Karpas-422 (cell line): Measurements from ENCODE around the gene SLC26A6. TPM values are rescaled to one million over a fixed set of nuclear protein-coding genes. Genes with fewer than 3 reads are reported as not detected.

Experiments
- DNase-seq: peaks from one replicate; pipeline ENCODE4 v3.0.0-alpha.2; 2015
- H2AFZ ChIP-seq: fragments of 200-600 bp; sonication (generic); 2 replicates; pipeline ENCODE4 v1.6.1; 2014; ENCODE audit warnings: antibody characterized with exemption, low read length, mixed read lengths
- H3K27ac ChIP-seq: fragments of 200-600 bp; sonication (generic); 2 replicates; pipeline ENCODE4 v1.5.1; 2014; ENCODE audit warnings: mild to moderate bottlenecking, low read length, moderate library complexity
- H3K27me3 ChIP-seq: fragments of 200-600 bp; sonication (generic); 2 replicates; pipeline ENCODE4 v1.6.1; 2014; ENCODE audit warnings: low read length, mixed read lengths
- H3K36me3 ChIP-seq: fragments of 200-600 bp; sonication (generic); 2 replicates; pipeline ENCODE4 v1.6.1; 2014; ENCODE audit warnings: low read length, mixed read lengths; ENCODE audit not compliant: insufficient read depth
- H3K4me1 ChIP-seq: fragments of 200-600 bp; sonication (generic); 2 replicates; pipeline ENCODE4 v1.6.1; 2014; ENCODE audit warnings: mild to moderate bottlenecking, low read length, mixed read lengths
- H3K4me2 ChIP-seq: fragments of 200-600 bp; sonication (generic); 2 replicates; pipeline ENCODE4 v1.6.1; 2014; ENCODE audit warnings: low read length, low read depth, mild to moderate bottlenecking; ENCODE audit not compliant: poor library complexity, severe bottlenecking
- H3K4me3 ChIP-seq: fragments of 200-600 bp; sonication (generic); 2 replicates; pipeline ENCODE4 v1.5.1; 2014; ENCODE audit warnings: mild to moderate bottlenecking, antibody characterized with exemption, low read length, mixed read lengths
- H3K79me2 ChIP-seq: fragments of 200-600 bp; sonication (generic); 2 replicates; pipeline ENCODE4 v1.6.1; 2014; ENCODE audit warnings: mild to moderate bottlenecking, low read length, mixed read lengths
- H3K9ac ChIP-seq: fragments of 200-600 bp; sonication (generic); 2 replicates; pipeline ENCODE4 v1.6.0; 2014; ENCODE audit warnings: low read length
- H3K9me2 ChIP-seq: fragments of 200-600 bp; sonication (generic), shearing (Covaris generic); replicated peaks from 2 replicates; pipeline ENCODE4 v1.6.0; 2014; ENCODE audit warnings: mild to moderate bottlenecking, low read length, moderate library complexity; ENCODE audit not compliant: insufficient read depth
- H3K9me3 ChIP-seq: fragments of 300-700, 200-600 bp; sonication (generic); 2 replicates; pipeline ENCODE4 v1.6.1; 2014; ENCODE audit warnings: low read length, mixed read lengths
- H4K20me1 ChIP-seq: fragments of 200-600 bp; sonication (generic); 2 replicates; pipeline ENCODE4 v1.6.1; 2014; ENCODE audit warnings: mild to moderate bottlenecking, antibody characterized with exemption, low read length, low read depth; ENCODE audit not compliant: insufficient read depth
- total RNA-seq: library from RNA; depleted of rRNA; stranded (reverse); fragments of >200 nt; shearing (Covaris generic); gene quantifications from 2 replicates; pipeline ENCODE4 v1.2.3, GENCODE V29; 2014; ENCODE audit warnings: low replicate concordance; rRNA removed

Gene SLC26A6
- total RNA-seq: 52.7 and 69.1 TPM in 2 replicates

DNA sequence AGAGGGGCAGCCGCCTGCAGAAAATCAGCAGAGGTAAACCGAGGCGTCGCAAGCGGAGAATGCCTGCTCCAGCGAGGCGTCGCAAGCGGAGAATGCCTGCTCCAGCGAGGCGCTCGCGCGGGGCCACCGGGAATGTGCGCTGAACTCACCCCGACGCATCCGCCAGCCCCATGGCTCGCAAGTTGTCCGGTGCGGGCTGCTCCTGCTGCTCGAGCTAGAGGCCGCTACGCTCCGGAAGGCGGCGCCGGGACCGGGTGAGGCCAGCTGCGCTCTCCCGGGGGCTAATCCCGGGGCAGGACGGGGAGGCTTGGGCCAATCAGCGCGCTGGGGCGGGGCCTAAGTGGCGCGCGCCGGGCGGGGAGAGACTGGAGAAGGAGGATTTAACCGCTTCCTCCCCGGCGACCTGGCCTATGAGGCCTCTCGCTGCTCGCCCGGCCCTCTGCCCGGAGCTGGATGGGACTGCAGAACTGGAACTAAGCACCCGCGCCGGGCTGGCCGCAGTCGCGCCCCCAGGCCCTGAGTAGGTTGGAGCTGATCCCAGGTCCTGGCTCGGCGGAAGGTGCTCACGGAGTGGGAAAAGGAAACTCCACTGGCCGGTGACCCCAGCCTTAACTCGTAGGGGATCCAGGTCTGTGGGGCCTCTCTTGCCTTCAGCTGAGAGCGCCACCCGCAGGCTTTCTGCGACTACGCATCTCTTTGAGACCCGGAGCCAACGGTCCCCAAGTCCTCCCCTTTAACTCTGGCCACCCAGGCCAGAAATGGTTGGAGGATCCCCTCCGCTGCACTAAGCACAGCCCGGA, at the start of gene SLC26A6:
TSS of gene SLC26A6 (minus strand) at position 240 of the 800 bp plus-strand sequence. CDS start at position 172, 68 bp downstream.
- DNase-seq: peak; percentile 98

DNA sequence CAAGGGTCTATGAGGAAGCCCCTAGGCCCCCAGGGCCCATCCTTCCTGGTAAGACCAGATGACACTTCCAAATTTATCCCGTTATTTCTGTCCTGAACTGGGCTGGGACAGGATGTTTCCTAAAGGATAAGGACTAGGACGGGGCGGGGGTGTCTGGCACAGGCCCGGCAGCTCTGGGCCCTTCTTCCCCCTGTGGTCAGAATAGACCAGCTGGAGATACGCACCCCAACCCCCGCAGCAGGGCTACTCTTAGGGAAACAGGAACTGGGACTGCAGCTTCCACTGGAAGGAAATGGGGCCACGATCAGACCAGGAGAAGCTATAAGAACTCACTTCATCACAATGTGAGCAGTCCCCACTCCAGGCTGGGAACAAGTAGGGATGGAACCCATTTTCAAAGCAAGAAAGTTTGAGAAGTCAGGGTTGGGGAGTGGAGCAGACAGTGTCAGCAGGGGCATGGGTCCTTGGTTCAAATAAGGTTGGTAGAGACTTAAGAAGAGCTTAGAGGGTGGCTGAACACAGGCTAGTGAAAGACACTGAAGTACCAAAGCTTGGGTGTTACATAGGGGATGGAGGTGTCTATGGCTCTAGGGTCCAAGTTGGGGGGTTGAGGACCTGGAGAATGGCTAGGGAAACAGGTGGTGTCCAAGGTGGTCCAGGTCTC, 49.4 kb upstream of the SLC26A6 start:
- H3K79me2 ChIP-seq: peaks cover 29% of the 10 kb centered on the region
- no peaks in the 10 kb centered on the region for H3K27me3 ChIP-seq
- peaks cover 40% of the 10 kb centered on the region for H3K4me1 ChIP-seq
- H3K9me3 ChIP-seq: no peaks in the 10 kb centered on the region
- no peak overlapping the region for H3K27ac ChIP-seq
- peaks cover 16% of the 10 kb centered on the region; the same call in 1 of the 2 replicates for H4K20me1 ChIP-seq
- H3K36me3 ChIP-seq: peaks cover 34% of the 10 kb centered on the region
- DNase-seq: peak; percentile 60
- no peak overlapping the region for H2AFZ ChIP-seq
- peak overlapping the region; percentile 98 for H3K4me3 ChIP-seq
- H3K9me2 ChIP-seq: no peaks in the 10 kb centered on the region
- peak overlapping the region; percentile 73 for H3K4me2 ChIP-seq
- peak overlapping the region; percentile 99 for H3K9ac ChIP-seq

More for the DNA sequence above, at the start of gene SLC26A6:
- Histone ChIP-seq H3K4me2 (peak within 1 kb of the TSS; percentile 99), H3K27me3 (no peaks in the 10 kb centered on the region), H3K36me3 (no peaks in the 10 kb centered on the region; the same call in 1 of the 2 replicates), H2AFZ (peak within 1 kb of the TSS; percentile 78; the same call in 1 of the 2 replicates), H3K9ac (peak within 1 kb of the TSS; percentile 97), H3K4me1 (peaks cover 21% of the 10 kb centered on the region), H3K4me3 (peak within 1 kb of the TSS; percentile 96), H3K9me3 (no peaks in the 10 kb centered on the region), H3K9me2 (no peaks in the 10 kb centered on the region), H3K27ac (peak within 1 kb of the TSS; percentile 73), H3K79me2 (peaks cover 17% of the 10 kb centered on the region), H4K20me1 (no peaks in the 10 kb centered on the region)

GRCh38 chr3:48684054-48684349, 48.7 kb upstream of the SLC26A6 start:
- H3K27ac ChIP-seq: no peak overlapping the region
- no peaks in the 10 kb centered on the region for H3K9me2 ChIP-seq
- no peak for DNase-seq
- H3K9ac ChIP-seq: peak overlapping the region; percentile 99
- peaks cover 35% of the 10 kb centered on the region for H3K36me3 ChIP-seq
- H3K27me3 ChIP-seq: no peaks in the 10 kb centered on the region
- H4K20me1 ChIP-seq: peaks cover 11% of the 10 kb centered on the region; the same call in 1 of the 2 replicates
- peak overlapping the region; percentile 73 for H3K4me2 ChIP-seq
- H3K79me2 ChIP-seq: peaks cover 29% of the 10 kb centered on the region
- H2AFZ ChIP-seq: no peak overlapping the region
- peak overlapping the region; percentile 98 for H3K4me3 ChIP-seq
- H3K4me1 ChIP-seq: peaks cover 40% of the 10 kb centered on the region
- no peaks in the 10 kb centered on the region for H3K9me3 ChIP-seq

- Histone ChIP-seq H4K20me1 (peaks cover 5% of the 10 kb centered on the region; the same call in 1 of the 2 replicates), H3K79me2 (peaks cover 29% of the 10 kb centered on the region), H3K27ac (no peak overlapping the region), H3K9me3 (no peaks in the 10 kb centered on the region), H3K4me2 (no peak overlapping the region), H3K9ac (no peak overlapping the region), H3K4me3 (no peak overlapping the region), H3K27me3 (no peaks in the 10 kb centered on the region), H2AFZ (no peak overlapping the region), H3K4me1 (peaks cover 40% of the 10 kb centered on the region), H3K9me2 (no peaks in the 10 kb centered on the region), H3K36me3 (peaks cover 27% of the 10 kb centered on the region)
- DNase-seq: no peak
Measured at GRCh38 chr3:48682786-48683185, 47.5 kb upstream of the SLC26A6 start.

DNA sequence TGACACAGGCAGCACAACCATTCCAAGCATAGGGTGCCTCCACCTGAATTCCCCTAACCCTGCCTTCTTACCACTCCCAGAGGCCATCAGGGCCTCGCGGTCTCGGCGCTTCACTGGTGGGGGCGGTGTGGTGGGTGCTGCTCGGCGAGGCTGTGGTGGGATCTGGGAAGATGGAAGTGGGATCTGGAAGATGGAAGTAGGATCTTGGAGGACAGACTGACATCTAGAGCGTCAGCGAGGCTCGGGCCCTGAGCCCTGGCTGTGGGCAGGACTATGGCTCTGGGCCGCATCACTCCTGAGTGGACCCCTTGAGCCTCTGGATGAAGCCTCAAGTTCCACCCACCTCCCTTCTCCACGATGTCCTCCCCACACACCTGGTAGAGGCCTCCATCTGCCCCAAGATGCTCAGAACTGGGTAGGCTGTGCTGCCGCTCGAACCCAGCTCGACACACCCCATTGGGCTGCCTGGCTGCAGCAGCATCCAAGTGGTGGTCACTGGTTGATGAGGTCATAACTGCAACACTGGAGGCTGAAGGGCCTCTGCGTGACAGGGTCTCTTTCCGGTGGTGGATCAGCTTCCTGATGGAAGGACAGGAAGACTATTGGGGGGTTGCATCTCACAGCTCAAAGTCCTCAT, 46.8 kb upstream of the SLC26A6 start:
- H3K9ac ChIP-seq: no peak overlapping the region
- no peak overlapping the region for H3K4me2 ChIP-seq
- H3K79me2 ChIP-seq: peaks cover 29% of the 10 kb centered on the region
- H3K27me3 ChIP-seq: no peaks in the 10 kb centered on the region
- no peaks in the 10 kb centered on the region for H3K9me3 ChIP-seq
- no peaks in the 10 kb centered on the region for H3K9me2 ChIP-seq
- DNase-seq: no peak
- peaks cover 26% of the 10 kb centered on the region for H3K36me3 ChIP-seq
- H3K4me1 ChIP-seq: peaks cover 33% of the 10 kb centered on the region
- H3K27ac ChIP-seq: no peak overlapping the region
- H2AFZ ChIP-seq: no peak overlapping the region
- no peaks in the 10 kb centered on the region for H4K20me1 ChIP-seq
- no peak overlapping the region for H3K4me3 ChIP-seq

- Histone ChIP-seq H3K27ac (no peak overlapping the region), H3K27me3 (no peaks in the 10 kb centered on the region), H3K9ac (no peak overlapping the region), H3K36me3 (peaks cover 26% of the 10 kb centered on the region), H4K20me1 (no peaks in the 10 kb centered on the region), H3K4me1 (peaks cover 29% of the 10 kb centered on the region), H3K4me3 (no peak overlapping the region), H2AFZ (no peak overlapping the region), H3K4me2 (no peak overlapping the region), H3K79me2 (peaks cover 29% of the 10 kb centered on the region), H3K9me3 (no peaks in the 10 kb centered on the region), H3K9me2 (no peaks in the 10 kb centered on the region)
- DNase-seq: no peak
Measured at GRCh38 chr3:48681541-48681880, 46.2 kb upstream of the SLC26A6 start.

GRCh38 chr3:48680811-48681540, 45.7 kb upstream of the SLC26A6 start:
- H3K4me2 ChIP-seq: no peak overlapping the region
- H3K27ac ChIP-seq: no peak overlapping the region
- no peaks in the 10 kb centered on the region for H4K20me1 ChIP-seq
- H3K4me1 ChIP-seq: peaks cover 24% of the 10 kb centered on the region
- H3K9ac ChIP-seq: no peak overlapping the region
- H3K27me3 ChIP-seq: no peaks in the 10 kb centered on the region
- no peak overlapping the region for H2AFZ ChIP-seq
- H3K9me3 ChIP-seq: no peaks in the 10 kb centered on the region
- H3K79me2 ChIP-seq: peaks cover 29% of the 10 kb centered on the region
- H3K36me3 ChIP-seq: peaks cover 26% of the 10 kb centered on the region
- H3K9me2 ChIP-seq: no peaks in the 10 kb centered on the region
- DNase-seq: no peak
- no peak overlapping the region for H3K4me3 ChIP-seq
